Vagina (tissue), 2 donors: Measurements from ENCODE around the gene IFI6.

Source experiments
- POLR2A ChIP-seq, 2 donors: fragments of 450-650 bp; IDR thresholded peaks; one replicate each; pipeline ENCODE4 v1.6.1; 2017; ENCODE audit warnings: antibody characterized with exemption in 2 of 2, mild to moderate bottlenecking in 2 of 2, moderate library complexity in 2 of 2
- TF ChIP-seq, protein P1 (sequence below), 3 experiments: fragments of 450-650 bp in 2 of 3; fragments of 200-600 bp in 1 of 3; sonication (generic) in 1 of 3; IDR thresholded peaks; one replicate each; pipeline ENCODE4 v1.5.1; 2017 to 2019; ENCODE audit warnings: antibody characterized with exemption in 3 of 3, mild to moderate bottlenecking in 2 of 3, moderate library complexity in 2 of 3

DNA sequence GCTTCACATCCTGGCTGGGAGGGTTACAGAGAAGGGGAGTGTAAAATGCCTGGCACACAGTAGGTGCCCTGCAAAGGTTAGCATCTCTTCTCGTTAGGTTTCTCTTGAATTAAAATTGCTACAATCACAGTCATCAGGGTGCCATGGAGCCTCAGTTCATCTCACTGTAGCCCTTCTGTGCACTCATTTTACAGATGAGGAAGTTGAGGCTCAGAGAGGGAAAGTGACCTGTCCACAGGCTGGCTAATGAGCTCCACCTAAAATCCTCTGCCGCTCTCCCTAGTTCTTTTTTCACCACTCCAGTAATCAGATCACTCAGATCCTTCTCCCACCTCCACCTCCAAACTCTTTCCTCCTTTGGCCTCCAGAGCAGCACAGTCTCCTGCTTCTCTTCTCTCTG is 54.6 kb downstream of the IFI6 start:
- TF ChIP-seq, protein P1, sequence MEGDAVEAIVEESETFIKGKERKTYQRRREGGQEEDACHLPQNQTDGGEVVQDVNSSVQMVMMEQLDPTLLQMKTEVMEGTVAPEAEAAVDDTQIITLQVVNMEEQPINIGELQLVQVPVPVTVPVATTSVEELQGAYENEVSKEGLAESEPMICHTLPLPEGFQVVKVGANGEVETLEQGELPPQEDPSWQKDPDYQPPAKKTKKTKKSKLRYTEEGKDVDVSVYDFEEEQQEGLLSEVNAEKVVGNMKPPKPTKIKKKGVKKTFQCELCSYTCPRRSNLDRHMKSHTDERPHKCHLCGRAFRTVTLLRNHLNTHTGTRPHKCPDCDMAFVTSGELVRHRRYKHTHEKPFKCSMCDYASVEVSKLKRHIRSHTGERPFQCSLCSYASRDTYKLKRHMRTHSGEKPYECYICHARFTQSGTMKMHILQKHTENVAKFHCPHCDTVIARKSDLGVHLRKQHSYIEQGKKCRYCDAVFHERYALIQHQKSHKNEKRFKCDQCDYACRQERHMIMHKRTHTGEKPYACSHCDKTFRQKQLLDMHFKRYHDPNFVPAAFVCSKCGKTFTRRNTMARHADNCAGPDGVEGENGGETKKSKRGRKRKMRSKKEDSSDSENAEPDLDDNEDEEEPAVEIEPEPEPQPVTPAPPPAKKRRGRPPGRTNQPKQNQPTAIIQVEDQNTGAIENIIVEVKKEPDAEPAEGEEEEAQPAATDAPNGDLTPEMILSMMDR (IDR thresholded peaks at IDR 0.05): no peak
- TF ChIP-seq POLR2A (IDR thresholded peaks at IDR 0.05): no peak
